ENCODE data around the gene MOCOS.

DNA sequence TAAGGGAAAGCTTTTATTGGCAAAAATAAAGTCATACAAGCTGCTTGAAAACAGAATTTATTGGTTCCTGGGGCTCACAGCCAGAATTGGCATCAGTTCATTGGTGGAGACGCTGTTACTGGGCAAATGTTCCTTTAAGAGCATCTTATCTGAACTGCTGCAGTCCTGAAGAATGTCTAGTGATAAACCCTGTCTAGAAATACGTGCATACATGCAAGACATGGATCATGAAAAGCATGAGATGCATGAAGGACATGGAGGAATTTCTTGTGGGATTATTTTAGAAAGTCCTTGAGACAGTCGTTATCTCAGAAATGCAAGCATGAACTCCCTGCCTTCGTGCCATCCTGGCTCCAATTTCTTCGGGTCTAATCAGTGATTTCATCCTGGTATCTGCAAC lies 77.7 kb downstream of the MOCOS start:
- TF ChIP-seq EP300 (IDR thresholded peaks at IDR 0.05): no peak
- TF ChIP-seq POLR2AphosphoS5 (IDR thresholded peaks at IDR 0.05): no peak
- TF ChIP-seq, protein P1, sequence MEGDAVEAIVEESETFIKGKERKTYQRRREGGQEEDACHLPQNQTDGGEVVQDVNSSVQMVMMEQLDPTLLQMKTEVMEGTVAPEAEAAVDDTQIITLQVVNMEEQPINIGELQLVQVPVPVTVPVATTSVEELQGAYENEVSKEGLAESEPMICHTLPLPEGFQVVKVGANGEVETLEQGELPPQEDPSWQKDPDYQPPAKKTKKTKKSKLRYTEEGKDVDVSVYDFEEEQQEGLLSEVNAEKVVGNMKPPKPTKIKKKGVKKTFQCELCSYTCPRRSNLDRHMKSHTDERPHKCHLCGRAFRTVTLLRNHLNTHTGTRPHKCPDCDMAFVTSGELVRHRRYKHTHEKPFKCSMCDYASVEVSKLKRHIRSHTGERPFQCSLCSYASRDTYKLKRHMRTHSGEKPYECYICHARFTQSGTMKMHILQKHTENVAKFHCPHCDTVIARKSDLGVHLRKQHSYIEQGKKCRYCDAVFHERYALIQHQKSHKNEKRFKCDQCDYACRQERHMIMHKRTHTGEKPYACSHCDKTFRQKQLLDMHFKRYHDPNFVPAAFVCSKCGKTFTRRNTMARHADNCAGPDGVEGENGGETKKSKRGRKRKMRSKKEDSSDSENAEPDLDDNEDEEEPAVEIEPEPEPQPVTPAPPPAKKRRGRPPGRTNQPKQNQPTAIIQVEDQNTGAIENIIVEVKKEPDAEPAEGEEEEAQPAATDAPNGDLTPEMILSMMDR (IDR thresholded peaks at IDR 0.05): no peak
- no peak for TF ChIP-seq POLR2A (IDR thresholded peaks at IDR 0.05)
